GM12878 (cell line): ENCODE data around the gene PRKRA. TPM values are rescaled to one million over a fixed set of nuclear protein-coding genes. Genes with fewer than 3 reads are reported as not detected.

ENCODE experiments used
- ATAC-seq: fragments of 200-7000 bp; cut with Tn5 transposase; 3 replicates; pipeline ENCODE4 v1.9.1; 2020; ENCODE audit warnings: mild to moderate bottlenecking, moderate library complexity
- BruUV-seq: library from RNA; stranded (reverse); fragments of 400-500 nt; replicated peaks from 2 replicates; lab custom pipeline; 2021; lab: Mats Ljungman, UMichigan
- CTCF ChIA-PET: fragments of 300-600 bp; sonication (Branson Sonifier 250); formaldehyde crosslinking; extraction: SDS; loops from one replicate; lab custom pipeline; 2021; ENCODE audit warnings: inconsistent platforms; lab: Yijun Ruan, JAX
- POLR2A ChIA-PET: fragments of 350-600 bp; formaldehyde crosslinking; extraction: SDS; loops from one replicate; lab custom pipeline; 2021; ENCODE audit warnings: inconsistent platforms; lab: Charles Lee
- RAD21 ChIA-PET: fragments of 300-600 bp; sonication (Branson Sonifier 250); formaldehyde crosslinking; loops from one replicate; lab custom pipeline; 2023; ENCODE audit warnings: antibody characterized with exemption; ENCODE audit not compliant: unreplicated experiment; lab: Charles Lee
- SMC1A ChIA-PET: fragments of 300-600 bp; sonication (Branson Sonifier 250); formaldehyde crosslinking; loops from one replicate; lab custom pipeline; 2023; ENCODE audit not compliant: unreplicated experiment, uncharacterized antibody; lab: Charles Lee
- DNase-seq: peaks from one replicate; pipeline ENCODE4 v3.0.0-alpha.2; 2011; ENCODE audit warnings: low read depth, low spot score
- FAIRE-seq: peaks from 3 replicates; lab custom pipeline; 2011; peaks lifted over from hg19 to GRCh38; lab: Jason Lieb, UNC
- H2AFZ ChIP-seq: 2 replicates; pipeline ENCODE4 v1.6.0; 2011; ENCODE audit warnings: low read depth, low read length, control low read depth; ENCODE audit not compliant: control insufficient read depth
- H3K27ac ChIP-seq: 2 replicates; pipeline ENCODE4 v1.5.1; 2011; ENCODE audit warnings: control low read depth; ENCODE audit not compliant: control insufficient read depth, insufficient read depth
- H3K27me3 ChIP-seq, 2 experiments: replicated peaks in 1 of 2; 2 replicates each; pipeline versions ENCODE4 v1.6.0 to v1.6.1; 2011; ENCODE audit warnings: low read length in 1 of 2; ENCODE audit not compliant: control insufficient read depth in 2 of 2, insufficient read depth in 2 of 2
- H3K36me3 ChIP-seq, 2 experiments: 2 replicates each; pipeline ENCODE4 v1.5.1; 2011; ENCODE audit warnings: low read length in 1 of 2; ENCODE audit not compliant: control insufficient read depth in 2 of 2, insufficient read depth in 2 of 2
- H3K4me1 ChIP-seq: 2 replicates; pipeline ENCODE4 v1.6.1; 2011; ENCODE audit warnings: mild to moderate bottlenecking, low read length, moderate library complexity, mixed read lengths; ENCODE audit not compliant: control insufficient read depth, insufficient read depth
- H3K4me2 ChIP-seq: 2 replicates; pipeline ENCODE4 v1.6.0; 2011; ENCODE audit warnings: control low read depth; ENCODE audit not compliant: control insufficient read depth, insufficient read depth
- H3K4me3 ChIP-seq: fragments of 200-600 bp; sonication (generic); 2 replicates; pipeline ENCODE4 v1.5.1; 2016
- H3K79me2 ChIP-seq: 2 replicates; pipeline ENCODE4 v1.6.0; 2011; ENCODE audit warnings: low read length; ENCODE audit not compliant: control insufficient read depth, insufficient read depth
- H3K9ac ChIP-seq: 2 replicates; pipeline ENCODE4 v1.8.0; 2011; ENCODE audit warnings: low read length, control low read depth, mixed read lengths; ENCODE audit not compliant: control insufficient read depth, insufficient read depth
- H3K9me3 ChIP-seq: replicated peaks from 3 replicates; pipeline ENCODE4 v1.5.1; 2011; ENCODE audit warnings: mild to moderate bottlenecking, low read length; ENCODE audit not compliant: control insufficient read depth, insufficient read depth
- H4K20me1 ChIP-seq: 2 replicates; pipeline ENCODE4 v1.6.0; 2011; ENCODE audit not compliant: control insufficient read depth, insufficient read depth
- DPF2 ChIP-seq: fragments of 450-650 bp; IDR thresholded peaks from 2 replicates; pipeline ENCODE4 v1.6.1; 2017; ENCODE audit warnings: mild to moderate bottlenecking
- MEF2B ChIP-seq: fragments of 450-650 bp; IDR thresholded peaks from 2 replicates; pipeline ENCODE4 v1.6.1; 2018; ENCODE audit warnings: mild to moderate bottlenecking, moderate library complexity; ENCODE audit not compliant: partially characterized antibody, poor library complexity, severe bottlenecking
- SIN3A ChIP-seq: IDR thresholded peaks from 2 replicates; pipeline ENCODE4 v1.6.1; 2012; ENCODE audit warnings: low read depth, low read length, improper control_type of control experiment
- STAT3 ChIP-seq: IDR thresholded peaks from 2 replicates; pipeline ENCODE4 v1.6.1; 2011; ENCODE audit warnings: low read depth, low read length, improper control_type of control experiment
- TAF1 ChIP-seq: IDR thresholded peaks from 2 replicates; pipeline ENCODE4 v1.6.1; 2011; ENCODE audit warnings: mild to moderate bottlenecking, low read depth, low read length, borderline replicate concordance
- ZNF207 ChIP-seq: fragments of 450-650 bp; IDR thresholded peaks from 2 replicates; pipeline ENCODE4 v1.6.1; 2014; ENCODE audit warnings: antibody characterized with exemption, mild to moderate bottlenecking, borderline replicate concordance
- ZNF384 ChIP-seq: IDR thresholded peaks from 2 replicates; pipeline ENCODE4 v1.6.1; 2012; ENCODE audit warnings: low read depth, mild to moderate bottlenecking, low read length, improper control_type of control experiment, borderline replicate concordance
- WGBS: methylation state at CpG from one replicate; pipeline ENCODE4 v1.1.6; 2016; ENCODE audit warnings: low lambda C conversion rate; ENCODE audit not compliant: insufficient replicate concordance, insufficient coverage; ENCODE audit errors: missing lambda C conversion rate; 5-methylcytosine and 5-hydroxymethylcytosine counted together
- in situ Hi-C: fragments of 300-500 bp; cut with MboI; formaldehyde crosslinking; loops from 9 replicates; pipeline ENCODE4 v1.14.3; 2018; ENCODE audit warnings: mixed read lengths
- intact Hi-C: fragments of 100-400 bp; cut with micrococcal nuclease; formaldehyde crosslinking; loops from one replicate; pipeline ENCODE4 v1.14.2; 2022; ENCODE audit not compliant: unreplicated experiment
- polyA plus RNA-seq, 11 experiments: library from polyadenylated mRNA; depleted of rRNA in 4 of 11; unstranded in 6 of 11; stranded (reverse) in 5 of 11; fragments of >200 nt; fragmentation: Nextera tagmentation in 4 of 11; fragmentation: Illumina TruSeq in 1 of 11; extraction: Ambion mirVana in 4 of 11; extraction: Trizol in 1 of 11; gene quantifications; 1 replicate in 1 of 11; 2 replicates in 10 of 11; pipeline versions ENCODE4 v1.2.1 to v1.2.3, GENCODE V29; 2011 to 2016; ENCODE audit warnings: inconsistent platforms in 2 of 11, missing spikeins in 2 of 11, low read depth in 1 of 11
- total RNA-seq, 4 experiments: library from RNA; depleted of rRNA in 3 of 4; stranded (reverse); fragments of >200 nt in 3 of 4; fragmentation: Illumina TruSeq in 1 of 4; extraction: Trizol in 1 of 4; gene quantifications; 2 replicates each; pipeline versions ENCODE4 v1.2.1 to v1.2.3, GENCODE V29; 2013 to 2021

PRKRA gene
- total and polyA plus RNA-seq, 10 of the 15 experiments (the other 5 are each of a cell fraction or from before 2014, with no cell fraction given): 19.1 to 75.6 (median 51.7) TPM

DNA sequence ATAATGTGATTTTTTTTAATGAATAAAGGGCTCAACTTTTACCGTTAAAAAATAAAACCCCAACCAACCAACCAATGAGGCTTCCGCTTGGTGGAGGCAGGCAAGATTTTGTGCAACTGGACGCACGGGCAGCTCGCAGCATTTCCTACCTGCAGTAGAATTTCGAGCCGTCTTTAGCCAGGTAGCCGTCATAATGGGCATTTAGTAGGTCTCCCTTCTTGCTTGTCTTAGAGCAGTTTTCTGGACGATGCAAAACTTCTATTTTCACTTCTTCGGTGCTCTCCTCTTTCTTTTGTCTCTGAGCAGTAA is 27.1 kb upstream of the PRKRA start:
- Histone ChIP-seq H3K9ac (peak overlapping the region; percentile 94), H3K9me3 (no peaks in the 10 kb centered on the region), H2AFZ (peak overlapping the region; percentile 98), H3K27me3 (no peaks in the 10 kb centered on the region), H3K4me1 (peaks cover 7% of the 10 kb centered on the region; the same call in 1 of the 2 replicates), H3K79me2 (peaks cover 29% of the 10 kb centered on the region), H4K20me1 (no peaks in the 10 kb centered on the region), H3K4me3 (peak overlapping the region; percentile 99), H3K27ac (peak overlapping the region; percentile 88), H3K4me2 (peak overlapping the region; percentile 97), H3K36me3 (no peaks in the 10 kb centered on the region)
- TSS peak; percentile 90 for BruUV-seq
- TF ChIP-seq DPF2 (no peak), TAF1 (no peak), ZNF384 (no peak), STAT3 (0 out of 2 replicates have a peak, but pooled peaks have one; percentile 45), SIN3A (peak; percentile 31; the same call in 1 of the 2 replicates)
- ATAC-seq: peak; percentile 3; the same call in 2 of the 3 replicates
- intact Hi-C loops: loop anchor here (1.0 to 10.0 kb wide), 3 partner anchors 27 to 437 kb away; partner anchors contain the start of genes PJVK and PRKRA
- peak; percentile 65 for FAIRE-seq
- WGBS: 0% methylated on average over 10 of the region's 10 CpGs
- SMC1A ChIA-PET: interaction anchor here (1.6 kb wide), 1 partner anchor 52 kb away, joined by 3 read pairs; no protein-coding TSS in a partner anchor
- RAD21 ChIA-PET: no interaction called here
- in situ Hi-C loops: no loop called here
- CTCF ChIA-PET: no interaction called here
- POLR2A ChIA-PET: no interaction called here
- DNase-seq: no peak

DNA sequence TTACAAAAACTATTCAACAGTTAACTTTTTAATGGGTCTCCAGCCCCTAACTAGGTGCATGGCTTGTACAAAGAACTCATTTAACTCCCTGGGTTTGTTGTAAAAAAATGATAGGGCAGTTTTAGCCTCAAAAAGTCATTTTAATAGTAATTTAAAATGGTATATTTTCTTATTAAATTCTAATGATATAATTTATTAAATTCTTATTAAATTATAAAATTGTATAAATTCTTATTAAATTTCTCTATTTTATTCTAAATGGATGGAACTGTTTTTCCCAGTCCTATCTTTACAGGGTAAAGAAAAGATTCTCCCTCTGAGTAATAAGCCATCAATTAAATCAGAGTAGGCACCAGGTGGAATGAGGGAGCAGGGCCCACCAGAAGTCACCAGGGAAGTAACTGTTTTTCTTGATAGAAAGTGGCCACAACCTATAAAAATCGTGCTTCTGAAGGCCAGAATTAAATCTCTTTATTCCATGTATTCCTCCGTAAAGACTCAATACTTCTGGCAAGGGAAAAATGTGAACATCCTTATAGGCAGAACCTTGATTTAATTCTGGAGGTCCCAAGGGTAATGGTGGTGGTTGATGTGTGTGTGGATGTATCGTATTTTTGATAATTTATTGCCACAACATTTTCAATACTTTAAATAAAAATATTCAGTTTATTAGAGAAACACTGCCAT is 26.6 kb upstream of the PRKRA start:
- no peak for FAIRE-seq
- no peaks in the 10 kb centered on the region for H3K9me3 ChIP-seq
- H3K9ac ChIP-seq: peak overlapping the region; percentile 94
- peaks cover 7% of the 10 kb centered on the region; the same call in 1 of the 2 replicates for H3K4me1 ChIP-seq
- peak overlapping the region; percentile 88 for H3K27ac ChIP-seq
- no peaks in the 10 kb centered on the region for H3K36me3 ChIP-seq
- ChIA-PET RAD21 (no interaction called here), CTCF (no interaction called here), POLR2A (interaction anchor here (0.6 kb wide), 2 partner anchors 21 to 33 kb away, joined by 3 read pairs; no protein-coding TSS in a partner anchor), SMC1A (interaction anchor here (1.6 kb wide), 1 partner anchor 53 kb away, joined by 3 read pairs; no protein-coding TSS in a partner anchor)
- no peak for ATAC-seq
- peaks cover 25% of the 10 kb centered on the region for H3K79me2 ChIP-seq
- in situ Hi-C loops: no loop called here
- H3K27me3 ChIP-seq: no peaks in the 10 kb centered on the region
- intact Hi-C loops: loop anchor here (1.0 to 10.0 kb wide), 3 partner anchors 26 to 437 kb away; partner anchors contain the start of genes PJVK and PRKRA
- peak overlapping the region; percentile 97 for H3K4me2 ChIP-seq
- DNase-seq: no peak
- peak overlapping the region; percentile 98 for H2AFZ ChIP-seq
- peak overlapping the region; percentile 99 for H3K4me3 ChIP-seq
- no peak for TF ChIP-seq ZNF207
- peak; percentile 40 for TF ChIP-seq MEF2B
- no TSS peak for BruUV-seq
- no peaks in the 10 kb centered on the region for H4K20me1 ChIP-seq
- 0% methylated on average over 3 of the region's 3 CpGs for WGBS
